CD14-positive monocyte (primary cell): ENCODE results near the gene CXADR. TPM values are rescaled to one million over a fixed set of nuclear protein-coding genes. Genes with fewer than 3 reads are reported as not detected.
A peak's percentile ranks its signal among the peaks of the same experiment; 100 is the strongest.

ENCODE experiments used
- DNase-seq, 3 donors: peaks; one replicate each; pipeline ENCODE4 v3.0.0-alpha.2; 2011 to 2022
- H2AFZ ChIP-seq: 2 replicates; pipeline ENCODE4 v1.6.0; 2012; ENCODE audit warnings: mild to moderate bottlenecking, low read depth, low read length, inconsistent platforms; ENCODE audit not compliant: insufficient read depth, poor library complexity, severe bottlenecking
- H3K27ac ChIP-seq, 2 donors: 1 replicate in 1 of 2; 2 replicates in 1 of 2; pipeline ENCODE4 v1.5.1; 2012 to 2013; ENCODE audit warnings: low read length in 2 of 2, control low read depth in 1 of 2, inconsistent platforms in 1 of 2, low read depth in 1 of 2, mild to moderate bottlenecking in 1 of 2
- H3K27me3 ChIP-seq, 2 donors: one replicate each; pipeline versions ENCODE4 v1.6.0 to v1.6.1; 2011 to 2013; ENCODE audit warnings: low read length in 2 of 2; ENCODE audit not compliant: control insufficient read depth in 2 of 2, insufficient read depth in 2 of 2
- H3K36me3 ChIP-seq, 2 donors: replicated peaks in 1 of 2; 1 replicate in 1 of 2; 2 replicates in 1 of 2; pipeline versions ENCODE4 v1.5.1 to v1.6.1; 2012 to 2013; ENCODE audit warnings: low read length in 2 of 2, control low read depth in 1 of 2, inconsistent platforms in 1 of 2, mild to moderate bottlenecking in 1 of 2; ENCODE audit not compliant: insufficient read depth in 2 of 2, control insufficient read depth in 1 of 2
- H3K4me1 ChIP-seq, 2 donors: 1 replicate in 1 of 2; 2 replicates in 1 of 2; pipeline versions ENCODE4 v1.5.1 to v1.6.1; 2012 to 2013; ENCODE audit warnings: low read length in 2 of 2, control low read depth in 1 of 2, inconsistent platforms in 1 of 2, mild to moderate bottlenecking in 1 of 2, moderate library complexity in 1 of 2; ENCODE audit not compliant: insufficient read depth in 2 of 2, control insufficient read depth in 1 of 2
- H3K4me2 ChIP-seq: replicated peaks from 2 replicates; pipeline ENCODE3; 2012; ENCODE audit warnings: low read length, moderate library complexity, mild to moderate bottlenecking; ENCODE audit not compliant: poor library complexity, severe bottlenecking; ENCODE audit errors: extremely low read depth
- H3K4me3 ChIP-seq, 3 experiments: fragments of 200-600 bp in 1 of 3; sonication (generic) in 1 of 3; replicated peaks in 1 of 3; 1 replicate in 2 of 3; 2 replicates in 1 of 3; pipeline ENCODE4 v1.5.1; 2011 to 2013; ENCODE audit warnings: low read length in 3 of 3, mild to moderate bottlenecking in 3 of 3, control low read depth in 2 of 3, low read depth in 2 of 3, inconsistent platforms in 1 of 3, moderate library complexity in 1 of 3
- H3K79me2 ChIP-seq: 2 replicates; pipeline ENCODE4 v1.6.0; 2012; ENCODE audit warnings: mild to moderate bottlenecking, control low read depth, inconsistent platforms, low read length, moderate library complexity; ENCODE audit not compliant: insufficient read depth
- H3K9ac ChIP-seq: 2 replicates; pipeline ENCODE4 v1.6.0; 2017; ENCODE audit warnings: low read length, mild to moderate bottlenecking; ENCODE audit not compliant: insufficient read depth, poor library complexity, severe bottlenecking
- H3K9me3 ChIP-seq, 2 donors: replicated peaks in 1 of 2; 1 replicate in 1 of 2; 2 replicates in 1 of 2; pipeline versions ENCODE4 v1.5.1 to v1.6.1; 2012 to 2013; ENCODE audit warnings: low read length in 2 of 2, control low read depth in 1 of 2; ENCODE audit not compliant: control insufficient read depth in 1 of 2, insufficient read depth in 1 of 2
- H4K20me1 ChIP-seq: 2 replicates; pipeline ENCODE4 v1.6.0; 2012; ENCODE audit warnings: mild to moderate bottlenecking, low read length, control low read depth, moderate library complexity; ENCODE audit not compliant: insufficient read depth
- H3K27ac Mint-ChIP-seq, 7 donors: one replicate each; pipeline ENCODE4 v1.8.0; 2020; ENCODE audit warnings: mild to moderate bottlenecking in 7 of 7, mixed read lengths in 7 of 7, moderate library complexity in 6 of 7, inconsistent platforms in 2 of 7
- H3K27me3 Mint-ChIP-seq, 3 donors: one replicate each; pipeline ENCODE4 v1.8.0; 2021 to 2022; ENCODE audit warnings: low read depth in 3 of 3, mild to moderate bottlenecking in 3 of 3, mixed read lengths in 3 of 3, moderate library complexity in 3 of 3, inconsistent platforms in 1 of 3
- H3K36me3 Mint-ChIP-seq, 2 donors: one replicate each; pipeline ENCODE4 v1.8.0; 2020; ENCODE audit warnings: mixed read lengths in 2 of 2, inconsistent platforms in 1 of 2, mild to moderate bottlenecking in 1 of 2
- H3K4me1 Mint-ChIP-seq: one replicate; pipeline ENCODE4 v1.8.0; 2020; ENCODE audit warnings: mild to moderate bottlenecking, mixed read lengths
- H3K4me3 Mint-ChIP-seq, 2 donors: one replicate each; pipeline ENCODE4 v1.8.0; 2020; ENCODE audit warnings: mild to moderate bottlenecking in 2 of 2, mixed read lengths in 2 of 2, moderate library complexity in 1 of 2
- H3K9me3 Mint-ChIP-seq, 7 donors: one replicate each; pipeline ENCODE4 v1.8.0; 2020 to 2022; ENCODE audit warnings: mixed read lengths in 7 of 7, mild to moderate bottlenecking in 6 of 7, moderate library complexity in 6 of 7, inconsistent platforms in 2 of 7
- CTCF ChIP-seq: fragments of 200-600 bp; IDR thresholded peaks from one replicate; pipeline ENCODE4 v1.8.0; 2022; ENCODE audit warnings: antibody characterized with exemption, mild to moderate bottlenecking
- WGBS: methylation state at CpG from one replicate; pipeline ENCODE4 v1.1.5; 2013; ENCODE audit warnings: missing lambda C conversion rate; ENCODE audit not compliant: insufficient coverage; 5-methylcytosine and 5-hydroxymethylcytosine counted together
- intact Hi-C, 2 donors: fragments of 100-400 bp; cut with micrococcal nuclease; formaldehyde crosslinking; loops; one replicate each; pipeline versions ENCODE4 v1.15.0 to v1.15.1; 2023
- polyA plus RNA-seq, 3 donors: library from polyadenylated mRNA; depleted of rRNA in 1 of 3; unstranded in 2 of 3; stranded (reverse) in 1 of 3; fragments of 300-500 nt in 2 of 3; fragments of >200 nt in 1 of 3; fragmentation: Illumina TruSeq in 2 of 3; gene quantifications; 1 replicate in 2 of 3; 2 replicates in 1 of 3; pipeline ENCODE4 v1.2.3, GENCODE V29; 2012 to 2021

The CXADR gene
- polyA plus RNA-seq, 3 donors = not detected

DNA sequence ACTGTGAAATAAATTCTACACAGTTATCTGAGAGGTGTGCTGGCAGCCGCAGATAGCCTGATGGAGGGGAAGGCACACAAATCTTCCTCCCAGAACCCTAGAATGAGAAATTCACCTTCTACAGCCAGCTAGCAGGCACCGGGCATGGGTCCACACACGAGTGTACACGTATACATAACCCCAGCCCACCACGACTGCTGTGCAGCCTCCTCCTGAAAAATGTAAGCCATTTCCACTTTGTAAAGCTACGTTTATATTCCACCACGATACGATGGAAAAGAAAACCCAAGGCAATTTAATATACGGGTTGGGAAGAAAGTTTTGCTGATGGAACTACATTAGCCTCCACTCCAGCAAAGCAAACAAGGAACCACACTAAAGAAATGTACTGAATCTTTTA, 98.1 kb downstream of the CXADR start:
- 100% methylated on average over 1 of the region's 9 CpGs for WGBS
- Histone ChIP-seq H3K4me3 (peak overlapping the region; percentile 74 to 84 (median 77)), H3K27me3 (no peaks in the 10 kb centered on the region), H3K4me2 (peak overlapping the region; percentile 93), H3K36me3 (peaks cover 0 to 7% of the 10 kb centered on the region in 2 donors), H3K4me1 (peaks cover 10 to 15% of the 10 kb centered on the region in 2 donors), H4K20me1 (no peaks in the 10 kb centered on the region), H3K27ac (peak overlapping the region in 1 of 2 donors; percentile 66), H3K9ac (peak overlapping the region; percentile 80), H3K79me2 (peaks cover 35% of the 10 kb centered on the region), H3K9me3 (no peaks in the 10 kb centered on the region), H2AFZ (peak overlapping the region; percentile 90)
- Mint-ChIP-seq H3K9me3 (no peaks in the 10 kb centered on the region), H3K27me3 (peaks cover 5 to 12% (median 8%) of the 10 kb centered on the region in 3 donors), H3K36me3 (peaks cover 7 to 18% of the 10 kb centered on the region in 2 donors), H3K27ac (peak overlapping the region in 3 of 7 donors; percentile 41 to 98 (median 97)), H3K4me3 (peak overlapping the region; percentile 98 to 99), H3K4me1 (peaks cover 14% of the 10 kb centered on the region)
- TF ChIP-seq CTCF = no peak
- intact Hi-C loops = loop anchor here in 1 of 2 donors (10.0 kb wide), 2 partner anchors 174 to 204 kb away; partner anchors contain the start of gene C21orf91
- no peak for DNase-seq

DNA sequence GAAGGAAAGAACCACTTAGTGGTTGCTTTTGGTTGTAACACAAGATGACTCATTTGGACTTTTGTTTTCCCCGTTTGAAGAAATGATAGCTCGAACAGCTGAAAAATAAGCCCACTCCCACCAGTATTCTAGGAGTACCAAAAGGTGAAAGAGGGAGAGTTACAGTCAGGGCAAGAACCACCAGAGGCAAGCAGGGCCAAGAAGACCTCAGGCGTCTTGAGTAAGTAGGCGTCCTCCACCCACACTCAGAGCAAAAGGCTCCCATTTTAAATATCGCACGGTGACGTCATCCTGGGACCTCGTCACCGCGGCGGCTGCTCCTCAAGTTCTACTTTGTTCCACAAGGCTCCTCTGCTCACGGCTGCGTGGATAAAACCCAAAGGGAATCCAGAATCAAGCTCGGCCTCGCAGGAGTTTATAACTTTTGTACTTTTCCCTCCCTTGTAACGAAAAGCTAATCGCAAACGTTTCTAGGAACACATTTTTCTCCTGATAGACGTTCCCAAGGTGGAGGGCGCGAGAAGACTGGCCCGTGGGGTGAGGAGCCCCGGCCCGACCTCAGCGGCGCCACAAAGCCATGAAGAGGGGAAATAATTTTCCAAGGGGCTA, 98.7 kb downstream of the CXADR start:
- H3K36me3 Mint-ChIP-seq = peaks cover 7 to 18% of the 10 kb centered on the region in 2 donors
- peak overlapping the region; percentile 80 for H3K9ac ChIP-seq

More for the DNA sequence above, 98.7 kb downstream of the CXADR start:
- no peaks in the 10 kb centered on the region for H4K20me1 ChIP-seq
- H3K79me2 ChIP-seq = peaks cover 35% of the 10 kb centered on the region
- peaks cover 14% of the 10 kb centered on the region for H3K4me1 Mint-ChIP-seq
- peak overlapping the region; percentile 35 to 66 for H3K27ac ChIP-seq
- H3K36me3 ChIP-seq = peaks cover 0 to 7% of the 10 kb centered on the region in 2 donors
- peak overlapping the region; percentile 84 to 98 (median 96) for H3K27ac Mint-ChIP-seq
- peak overlapping the region; percentile 98 to 99 for H3K4me3 Mint-ChIP-seq
- TF ChIP-seq CTCF = no peak
- H3K27me3 ChIP-seq = no peaks in the 10 kb centered on the region
- H3K27me3 Mint-ChIP-seq = peaks cover 5 to 15% (median 8%) of the 10 kb centered on the region in 3 donors
- H3K4me2 ChIP-seq = peak overlapping the region; percentile 93
- DNase-seq = peak; percentile 77 to 87 (median 82)
- H2AFZ ChIP-seq = peak overlapping the region; percentile 90
- peak overlapping the region; percentile 74 to 84 (median 77) for H3K4me3 ChIP-seq
- intact Hi-C loops = loop anchor here in 1 of 2 donors (10.0 kb wide), 2 partner anchors 173 to 203 kb away; partner anchors contain the start of gene C21orf91
- H3K9me3 Mint-ChIP-seq = no peaks in the 10 kb centered on the region
- H3K9me3 ChIP-seq = no peaks in the 10 kb centered on the region
- peaks cover 10 to 15% of the 10 kb centered on the region in 2 donors for H3K4me1 ChIP-seq
- under 1% methylated on average over 18 of the region's 26 CpGs for WGBS
